AG04449 (cell line): ENCODE measurements around the gene NUMB.
"Not testable (repeated sequence)": the region's sequence is repeated elsewhere in the genome, so short reads cannot be mapped to it uniquely, and the experiment has no call there.

Experiments used
- CTCF ChIA-PET: fragments of 350-600 bp; formaldehyde crosslinking; extraction: SDS; loops from one replicate; lab custom pipeline; 2021; ENCODE audit warnings: antibody characterized with exemption; lab: Yijun Ruan, JAX
- POLR2A ChIA-PET: fragments of 400-600, 350-600 bp; formaldehyde crosslinking; extraction: SDS; loops from one replicate; lab custom pipeline; 2020; ENCODE audit warnings: antibody characterized with exemption, inconsistent platforms; lab: Yijun Ruan, JAX
- DNase-seq: peaks from one replicate; pipeline ENCODE4 v3.0.0-alpha.2; 2010; ENCODE audit warnings: low read depth, low spot score
- H3K4me3 ChIP-seq: 2 replicates; pipeline ENCODE4 v1.5.1; 2011; ENCODE audit warnings: low read depth, mild to moderate bottlenecking, control low read depth, low read length
- CTCF ChIP-seq: IDR thresholded peaks from one replicate; pipeline ENCODE4 v1.5.1; 2011; ENCODE audit warnings: mild to moderate bottlenecking, moderate library complexity, low read length, control low read depth, inconsistent platforms; ENCODE audit not compliant: insufficient read depth; ENCODE audit errors: missing control alignments

Gene NUMB

DNA sequence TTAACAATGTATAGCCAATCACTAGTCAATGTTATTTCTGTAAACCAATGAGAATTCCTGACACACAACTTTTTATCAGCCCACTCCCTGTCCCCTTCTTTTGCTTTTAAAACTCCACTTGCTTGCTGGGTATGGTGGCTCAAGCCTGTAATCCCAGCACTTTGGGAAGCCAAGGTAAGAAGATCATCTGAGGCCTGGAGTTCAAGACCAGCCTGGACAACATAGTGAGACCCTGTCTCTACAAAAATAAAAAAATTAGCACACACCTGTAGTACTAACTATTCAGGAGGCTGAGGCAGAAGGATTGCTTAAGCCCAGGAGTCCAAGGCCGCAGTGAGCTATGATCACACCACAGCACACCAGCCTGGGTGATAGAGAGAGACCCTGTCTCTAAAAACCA, 133.3 kb downstream of the NUMB start:
- DNase-seq, result no peak
- CTCF ChIA-PET, result interaction anchor here (2.1 kb wide), 1 partner anchor 30 kb away, joined by 10 read pairs; no protein-coding TSS in a partner anchor
- no peak overlapping the region for H3K4me3 ChIP-seq
- TF ChIP-seq CTCF, result no peak
- POLR2A ChIA-PET, result no interaction called here

DNA sequence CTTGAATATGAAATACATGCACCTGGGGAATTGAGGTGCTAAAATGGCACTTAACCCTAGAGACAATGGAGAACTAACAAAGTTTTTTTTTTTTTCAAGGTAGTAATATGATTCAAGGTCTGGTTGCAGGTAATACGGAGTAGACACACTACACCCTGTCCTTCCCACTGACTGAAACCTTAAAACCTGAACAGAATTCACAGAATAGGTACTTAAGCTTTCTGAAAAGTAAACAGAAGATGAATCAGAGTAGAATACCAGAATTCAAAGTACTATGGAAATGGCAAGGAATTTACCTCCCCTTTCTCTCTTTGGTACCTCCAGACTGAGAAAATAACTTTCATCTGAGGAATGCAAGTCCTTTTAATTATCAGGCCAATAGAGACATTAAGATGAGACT, 133.8 kb downstream of the NUMB start:
- POLR2A ChIA-PET, result no interaction called here
- no peak for TF ChIP-seq CTCF
- CTCF ChIA-PET, result interaction anchor here (1.2 to 2.1 kb wide), 2 partner anchors 9 to 29 kb away, joined by 3 to 10 read pairs; no protein-coding TSS in a partner anchor
- H3K4me3 ChIP-seq, result no peak overlapping the region
- no peak for DNase-seq

GRCh38 chr14:73323896-73324399, 134.4 kb downstream of the NUMB start:
- POLR2A ChIA-PET, result no interaction called here
- no peak overlapping the region for H3K4me3 ChIP-seq
- no peak for TF ChIP-seq CTCF
- DNase-seq, result no peak
- CTCF ChIA-PET, result interaction anchor here (1.2 kb wide), 1 partner anchor 9 kb away, joined by 3 read pairs; no protein-coding TSS in a partner anchor

- POLR2A ChIA-PET, result no interaction called here
- H3K4me3 ChIP-seq, result no peak overlapping the region
- no peak for DNase-seq
- CTCF ChIA-PET, result interaction anchor here (2.4 kb wide), 1 partner anchor 159 kb away, joined by 9 read pairs; no protein-coding TSS in a partner anchor
- no peak for TF ChIP-seq CTCF
Measured at GRCh38 chr14:73313151-73313550, 145.2 kb downstream of the NUMB start.

- DNase-seq, result no peak
- no peak for TF ChIP-seq CTCF
- ChIA-PET POLR2A (no interaction called here), CTCF (interaction anchor here (2.4 kb wide), 1 partner anchor 159 kb away, joined by 9 read pairs; no protein-coding TSS in a partner anchor)
- H3K4me3 ChIP-seq, result no peak overlapping the region
Measured at GRCh38 chr14:73312687-73313086, 145.7 kb downstream of the NUMB start.

- H3K4me3 ChIP-seq, result no peak overlapping the region
- ChIA-PET CTCF (interaction anchor here (1.4 to 3.1 kb wide), 4 partner anchors 17 to 163 kb away, joined by 3 to 15 read pairs (median 5); no protein-coding TSS in a partner anchor), POLR2A (no interaction called here)
- no peak for TF ChIP-seq CTCF
- no peak for DNase-seq
Measured at GRCh38 chr14:73311708-73312030, 146.7 kb downstream of the NUMB start.

DNA sequence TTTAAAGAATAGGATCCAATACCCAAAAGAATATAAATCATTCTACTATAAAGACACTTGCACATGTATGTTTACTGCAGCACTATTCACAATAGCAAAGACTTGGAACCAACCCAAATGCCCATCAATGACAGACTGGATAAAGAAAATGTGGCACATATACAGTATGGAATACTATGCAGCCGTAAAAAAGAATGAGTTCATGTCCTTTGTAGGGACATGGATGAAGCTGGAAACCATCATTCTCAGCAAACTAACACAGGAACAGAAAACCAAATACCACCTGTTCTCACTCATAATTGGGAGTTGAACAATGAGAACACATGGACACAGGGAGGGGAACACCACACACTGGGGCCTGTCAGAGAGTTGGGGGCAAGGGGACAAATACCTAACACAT, 149.1 kb downstream of the NUMB start:
- DNase-seq, H3K4me3 ChIP-seq, POLR2A ChIA-PET: not testable (repeated sequence)
- CTCF ChIA-PET, result interaction anchor here (3.1 kb wide), 1 partner anchor 14 kb away, joined by 15 read pairs; no protein-coding TSS in a partner anchor
